HG03175 (cell line): Measurements from ENCODE around the gene KCNQ1OT1.

Experiments
- ATAC-seq: cut with Tn5 transposase; IDR thresholded peaks from one replicate; pipeline ENCODE4 v1.9.1; 2021; ENCODE audit warnings: mild to moderate bottlenecking, moderate library complexity; ENCODE audit not compliant: unreplicated experiment

KCNQ1OT1 gene

GRCh38 chr11:2703363-2704141, 3.8 kb upstream of the KCNQ1OT1 start:
- no peak for ATAC-seq

DNA sequence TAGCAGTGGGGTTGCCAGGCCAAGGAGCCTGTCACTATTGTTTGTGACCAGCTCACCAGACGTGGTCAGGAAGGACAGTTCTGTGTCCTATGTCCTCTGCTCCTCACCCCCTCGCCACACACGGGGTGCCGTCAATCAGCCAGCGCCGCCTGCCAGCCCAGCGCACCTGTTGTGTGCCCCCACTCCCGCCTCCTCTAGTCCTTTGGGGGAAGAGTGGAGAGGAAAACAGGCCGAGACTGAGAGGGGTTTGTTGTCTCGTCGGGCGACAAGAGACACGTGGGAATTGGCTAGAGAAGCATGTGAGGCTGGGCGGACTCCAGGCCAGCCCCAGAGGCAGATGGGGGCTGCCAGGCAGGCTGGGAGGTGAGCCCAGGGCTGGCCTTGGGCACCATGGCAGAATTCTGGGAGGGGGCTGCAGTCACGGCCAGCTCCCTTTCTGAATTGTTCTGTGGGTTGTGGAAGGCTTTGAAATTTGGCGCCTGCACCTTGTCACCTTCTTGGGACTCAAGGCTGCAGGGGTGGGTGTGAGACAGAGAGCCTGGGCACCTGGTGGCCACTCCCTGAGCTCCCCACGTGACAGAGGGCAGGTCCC, 3.1 kb upstream of the KCNQ1OT1 start:
- no peak for ATAC-seq

GRCh38 chr11:2701898-2702434, 2.2 kb upstream of the KCNQ1OT1 start:
- ATAC-seq, result no peak

GRCh38 chr11:2701230-2701629, 1.4 kb upstream of the KCNQ1OT1 start:
- no peak for ATAC-seq

DNA sequence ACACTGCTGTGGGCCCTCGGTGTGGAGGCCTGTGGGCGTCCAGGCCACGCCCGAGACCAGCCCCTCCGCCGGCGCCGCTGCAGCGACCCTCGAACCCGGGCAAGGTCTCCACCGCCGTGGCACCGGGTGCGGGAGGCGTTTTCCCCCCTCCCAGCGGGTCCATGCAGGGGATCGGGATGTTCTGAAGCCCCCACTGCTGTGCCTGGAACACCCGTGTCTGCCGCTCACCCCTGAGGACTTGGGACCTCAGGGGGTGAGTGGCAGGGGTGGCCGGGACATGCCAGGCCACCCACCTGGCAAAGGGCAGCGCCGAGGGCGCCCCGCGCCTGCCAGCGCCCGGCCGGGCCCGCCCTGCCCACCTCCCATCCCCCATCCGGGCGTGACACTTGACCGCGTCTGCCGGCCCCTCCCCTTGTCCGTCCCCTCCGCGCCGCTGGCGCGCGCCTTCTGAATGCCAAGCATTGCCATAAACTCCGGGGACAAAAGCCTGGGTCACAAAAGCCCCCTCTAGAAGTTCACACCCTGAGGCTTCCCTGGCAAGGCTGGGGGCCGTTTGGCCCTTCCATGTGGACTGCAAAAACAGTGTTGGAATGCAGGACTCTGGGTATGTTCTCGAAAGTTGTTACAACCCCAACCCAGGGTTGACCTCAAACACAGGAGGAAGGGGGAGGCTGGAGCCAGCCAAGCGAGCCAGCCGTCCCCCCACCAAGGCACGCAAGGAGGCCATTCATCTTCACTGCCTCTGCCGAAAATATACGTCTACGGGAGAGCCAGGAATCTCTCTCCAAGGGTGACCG, 819 bp upstream of the KCNQ1OT1 start:
- ATAC-seq, result peak; percentile 33

GRCh38 chr11:2699185-2699530, 636 bp downstream of the KCNQ1OT1 start:
- peak; percentile 11 for ATAC-seq

GRCh38 chr11:2698386-2699184, 1.2 kb downstream of the KCNQ1OT1 start:
- no peak for ATAC-seq

- ATAC-seq, result no peak
Measured at GRCh38 chr11:2697866-2698265, 1.9 kb downstream of the KCNQ1OT1 start.

GRCh38 chr11:2696455-2696854, 3.3 kb downstream of the KCNQ1OT1 start:
- ATAC-seq, result no peak

- ATAC-seq, result no peak
Measured at GRCh38 chr11:2694995-2695939, 4.5 kb downstream of the KCNQ1OT1 start.

- ATAC-seq, result no peak
Measured at GRCh38 chr11:2694495-2694894, 5.3 kb downstream of the KCNQ1OT1 start.

- ATAC-seq, result no peak
Measured at GRCh38 chr11:2693271-2694261, 6.2 kb downstream of the KCNQ1OT1 start.

DNA sequence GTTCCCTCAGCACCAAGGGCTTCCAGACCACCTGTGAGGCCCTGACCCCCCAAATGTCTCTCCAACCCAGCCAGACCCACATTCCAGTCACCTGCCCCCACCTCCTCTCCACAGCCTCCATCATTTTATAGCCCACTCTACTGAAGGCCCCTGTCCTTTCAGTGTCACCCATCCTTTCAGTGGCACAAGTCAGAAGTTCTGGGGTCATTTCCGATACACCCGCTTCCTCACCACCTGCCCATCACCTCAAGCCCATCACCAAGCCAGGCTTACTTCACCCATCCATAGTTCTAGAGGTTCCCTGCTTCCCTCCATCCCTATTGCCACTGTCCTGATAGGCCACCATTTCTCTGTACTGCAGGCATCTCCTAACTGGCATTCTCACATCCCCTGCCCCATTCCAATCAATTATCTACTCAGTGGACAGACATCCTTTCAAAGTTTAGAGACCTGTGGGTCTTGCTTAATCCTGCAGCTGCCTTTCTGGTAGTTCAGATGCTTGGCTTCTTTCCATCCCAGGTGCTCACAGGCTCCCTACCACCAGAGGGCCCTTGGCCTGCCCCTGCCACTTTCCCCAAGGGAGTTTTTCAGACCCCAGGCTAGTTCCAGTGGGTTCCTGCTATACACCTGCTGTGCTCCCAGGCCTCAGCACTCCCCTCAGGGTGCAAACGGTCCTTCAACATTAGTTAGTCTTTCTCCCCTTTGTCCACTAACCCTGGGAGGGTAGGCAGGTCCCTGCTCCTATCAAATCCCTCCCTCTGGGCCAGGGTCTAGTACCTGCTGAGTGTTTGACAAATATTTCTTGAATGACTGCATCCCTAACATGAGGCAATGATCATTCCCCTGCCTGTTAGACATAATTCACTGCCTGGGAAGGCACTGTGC, 7.6 kb downstream of the KCNQ1OT1 start:
- no peak for ATAC-seq

GRCh38 chr11:2691355-2691761, 8.4 kb downstream of the KCNQ1OT1 start:
- ATAC-seq, result no peak

GRCh38 chr11:2690596-2691354, 9.0 kb downstream of the KCNQ1OT1 start:
- ATAC-seq, result no peak

GRCh38 chr11:2689651-2690575, 9.9 kb downstream of the KCNQ1OT1 start:
- no peak for ATAC-seq
